ENCODE results near the gene RIC3.
"Not testable (repeated sequence)": the region's sequence is repeated elsewhere in the genome, so short reads cannot be mapped to it uniquely, and the experiment has no call there.

The RIC3 gene

DNA sequence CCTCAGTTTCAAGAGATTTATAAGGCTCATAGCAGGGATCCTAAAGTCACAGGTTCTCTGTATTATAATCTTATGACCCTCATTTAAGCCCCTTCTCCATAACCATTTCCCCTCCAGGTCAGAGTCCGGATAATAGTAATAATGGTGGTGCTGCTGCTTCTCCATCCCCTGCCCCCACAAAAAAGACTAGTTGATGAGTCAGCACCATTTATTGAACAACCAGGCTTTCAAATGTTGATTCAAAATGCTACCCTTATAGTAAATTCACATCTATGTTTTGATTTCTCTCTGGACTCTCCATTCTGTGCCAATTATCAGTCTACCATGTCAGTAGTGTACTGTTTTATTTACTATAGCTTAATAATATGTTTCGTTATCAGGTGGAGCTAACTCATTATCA, 17.6 kb upstream of the RIC3 start:
- no peak for DNase-seq

DNA sequence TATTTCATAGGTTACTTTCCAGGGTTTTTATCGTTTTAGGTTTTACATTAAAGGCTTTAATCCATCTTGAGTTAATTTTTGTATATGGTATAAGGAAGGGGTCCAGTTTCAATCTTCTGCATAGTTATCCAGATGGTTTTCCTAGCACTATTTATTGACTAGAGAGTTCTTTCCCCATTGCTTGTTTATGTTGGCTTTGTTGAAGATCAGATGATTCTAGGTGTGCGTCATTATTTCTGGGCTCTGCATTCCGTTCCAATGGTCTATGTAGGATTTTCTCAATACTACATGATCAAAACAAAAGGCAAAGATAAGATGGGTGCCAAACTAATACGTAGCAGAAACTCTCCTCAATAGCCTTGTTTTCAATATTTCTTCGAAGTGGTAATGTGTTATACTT, 14.3 kb upstream of the RIC3 start:
- no peak for DNase-seq

DNA sequence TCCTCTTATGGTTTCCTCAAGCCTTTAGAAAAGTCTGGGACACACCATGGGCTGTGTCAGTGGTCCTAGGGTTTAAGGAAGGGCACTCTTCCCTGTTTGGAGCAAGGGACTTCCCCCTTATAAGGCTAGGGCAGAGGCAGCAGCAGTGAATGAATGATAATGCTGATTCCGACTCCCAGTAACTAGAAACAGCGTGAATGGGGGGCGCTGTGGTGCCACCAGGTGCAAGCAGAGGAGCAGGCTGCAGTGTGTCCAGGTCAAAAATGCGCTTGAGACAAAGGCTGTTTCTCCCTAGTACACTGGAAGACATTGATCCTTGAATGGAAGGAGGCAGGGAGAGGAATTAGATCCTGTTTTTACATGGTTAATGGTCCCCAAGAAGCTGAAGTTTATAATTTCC, 11.6 kb upstream of the RIC3 start:
- DNase-seq: no peak

DNA sequence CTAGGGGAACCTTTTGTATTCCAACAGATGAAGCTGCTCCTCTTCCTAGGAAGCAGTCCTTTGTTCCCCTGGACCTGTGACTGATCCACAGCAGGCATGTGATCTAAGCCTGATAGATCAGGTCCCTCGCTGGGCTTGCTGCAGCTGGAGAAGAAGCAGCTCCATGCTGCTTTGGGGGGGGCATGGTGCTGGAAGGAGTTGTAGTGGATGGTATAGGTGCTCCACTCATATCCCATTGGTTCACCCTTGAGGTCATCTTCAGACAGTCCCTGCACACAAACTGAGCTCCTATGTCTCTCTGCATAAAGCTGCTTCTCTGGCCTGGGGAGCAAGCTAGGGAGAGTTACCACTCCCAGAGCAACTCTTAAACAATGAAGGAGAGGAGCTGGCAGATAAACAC, 9.5 kb upstream of the RIC3 start:
- no peak for DNase-seq

DNA sequence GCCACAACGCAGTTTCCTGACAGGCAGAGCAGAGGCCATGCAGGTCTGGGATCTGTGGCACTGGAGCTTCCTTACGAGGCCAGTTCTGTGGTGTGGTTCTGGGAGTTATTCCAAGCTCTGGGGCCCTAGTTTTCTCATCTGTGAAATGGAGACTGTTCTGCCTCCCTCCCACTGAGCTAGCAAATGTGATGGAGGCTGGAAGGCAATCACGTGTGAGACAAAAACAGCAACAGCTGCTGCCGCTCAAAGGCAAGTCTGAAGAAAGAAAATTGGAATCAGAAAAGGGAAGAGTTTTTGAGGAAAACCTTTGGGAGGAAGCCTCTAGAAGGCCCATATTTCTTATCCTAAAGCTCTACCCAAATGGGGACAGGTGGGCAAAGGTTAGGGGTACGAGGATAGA, 8.3 kb upstream of the RIC3 start:
- DNase-seq: no peak

DNA sequence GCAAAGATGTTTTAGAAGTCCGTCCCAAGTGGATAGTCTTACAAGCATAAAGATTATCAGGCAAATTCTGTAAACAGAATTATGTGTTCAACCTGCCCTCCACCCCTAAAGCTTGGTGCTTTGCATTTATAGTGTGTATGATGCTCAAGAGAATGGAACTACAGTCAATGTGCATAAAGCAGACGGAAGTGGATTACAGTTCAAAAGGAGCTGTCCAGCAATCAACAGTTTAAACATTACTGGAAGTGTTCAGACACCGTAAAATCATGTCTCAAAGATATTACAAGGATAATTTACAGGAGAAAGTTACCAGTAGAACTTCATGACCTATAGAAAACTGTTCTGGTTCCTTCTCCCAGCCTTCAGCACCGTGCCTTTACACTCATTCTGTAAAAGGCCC, 1.0 kb downstream of the RIC3 start:
- no peak for DNase-seq

DNA sequence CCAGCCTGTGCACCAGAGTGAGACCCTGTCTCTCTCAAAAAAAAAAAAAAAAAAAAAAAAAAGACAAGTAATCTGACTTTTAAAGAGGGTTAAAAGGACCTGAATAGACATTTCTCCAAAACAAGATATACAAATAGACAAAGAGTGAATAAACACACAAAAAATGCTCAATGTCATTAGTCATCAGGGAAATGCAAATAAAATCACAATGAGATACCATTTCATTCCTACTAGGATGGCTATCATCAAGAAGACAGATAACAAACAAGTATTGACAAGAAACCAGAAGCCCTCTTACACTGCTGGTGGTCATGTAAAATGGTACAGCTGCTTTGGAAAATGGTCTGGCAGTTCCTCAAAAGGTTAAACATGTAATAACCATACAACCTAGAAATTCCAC, 4.1 kb downstream of the RIC3 start:
- DNase-seq: no peak

DNA sequence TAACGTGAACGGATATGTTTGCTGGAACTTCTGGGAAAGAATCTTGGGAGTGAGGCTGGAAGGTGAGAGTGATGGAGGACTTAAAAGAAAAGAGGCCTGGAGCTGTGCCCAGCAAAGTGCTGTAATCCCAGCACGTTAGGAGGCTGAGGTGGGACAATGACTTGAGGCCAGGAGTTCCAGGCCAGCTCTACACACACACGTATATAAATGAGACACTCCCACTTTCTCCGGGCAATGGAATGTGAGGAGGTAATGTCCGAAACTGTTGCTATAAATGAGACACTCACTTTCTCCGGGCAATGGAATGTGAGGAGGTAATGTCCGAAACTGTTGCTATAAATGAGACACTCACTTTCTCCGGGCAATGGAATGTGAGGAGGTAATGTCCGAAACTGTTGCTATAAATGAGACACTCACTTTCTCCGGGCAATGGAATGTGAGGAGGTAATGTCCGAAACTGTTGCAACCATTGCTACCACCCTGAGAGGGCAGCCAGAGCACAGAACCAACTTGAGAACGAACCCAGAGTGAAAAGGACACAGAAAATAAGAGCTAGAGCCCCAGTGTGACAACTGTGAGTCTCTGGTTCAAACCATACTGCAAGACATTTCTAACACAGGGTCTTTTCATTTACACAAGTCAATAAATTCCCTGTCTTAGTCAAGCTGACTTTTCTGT, 7.1 kb downstream of the RIC3 start:
- DNase-seq: not testable (repeated sequence)

DNA sequence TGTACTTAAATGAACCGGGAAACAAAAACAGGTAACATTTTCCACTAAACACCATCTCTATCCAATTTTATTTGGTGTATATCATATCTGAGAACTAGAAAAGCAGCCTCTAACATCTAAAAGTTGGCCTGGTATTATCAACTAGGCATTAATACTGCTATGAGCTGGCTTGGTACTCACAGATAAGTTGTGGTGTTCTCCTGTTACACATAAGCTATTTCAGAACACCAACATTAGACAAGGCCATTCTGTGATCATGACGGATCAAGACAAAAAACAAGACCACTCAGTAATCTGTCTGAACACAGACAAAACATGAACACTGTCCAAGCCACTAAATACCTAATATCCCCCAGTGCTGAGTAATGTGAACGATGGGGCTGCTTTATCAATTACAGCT, 11.9 kb downstream of the RIC3 start:
- DNase-seq: no peak

DNA sequence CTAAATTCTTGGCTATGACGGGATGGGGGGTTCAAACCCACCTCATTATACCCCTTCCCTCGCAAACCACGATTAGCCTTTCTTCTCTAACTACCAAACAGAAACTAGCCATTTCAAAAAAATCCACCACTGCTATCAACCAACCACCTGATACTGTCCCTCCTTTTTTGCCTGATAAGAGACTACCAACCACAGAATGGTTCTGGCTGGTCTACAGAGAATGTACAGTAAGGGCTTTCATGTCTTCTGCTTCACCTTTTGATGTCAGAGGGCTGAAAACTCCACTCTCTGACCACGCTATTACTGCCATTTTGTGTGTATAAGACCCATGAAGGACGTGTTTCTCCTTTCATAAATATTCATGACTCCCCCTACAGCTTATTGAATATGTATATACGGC, 19.1 kb downstream of the RIC3 start:
- no peak for DNase-seq

DNA sequence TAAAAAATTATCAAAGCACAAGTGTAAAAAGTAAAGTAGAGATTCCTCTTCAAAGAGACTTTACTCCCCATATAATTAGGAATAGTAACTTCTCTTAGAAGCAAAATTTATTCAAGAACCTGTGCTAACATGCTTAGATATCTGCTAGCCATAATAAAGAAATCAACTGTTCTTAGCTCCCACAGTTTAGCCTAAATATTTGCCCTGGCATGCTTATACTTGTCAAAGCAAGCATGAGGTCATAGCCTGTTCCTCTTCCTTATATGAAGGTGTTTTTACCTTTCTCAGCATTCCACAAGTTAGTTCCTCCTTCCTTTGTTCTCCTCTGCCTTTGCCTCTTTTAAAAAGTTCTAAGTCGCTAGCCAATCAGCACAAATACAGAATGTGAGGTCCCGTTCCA, 30.3 kb downstream of the RIC3 start:
- no peak for DNase-seq

DNA sequence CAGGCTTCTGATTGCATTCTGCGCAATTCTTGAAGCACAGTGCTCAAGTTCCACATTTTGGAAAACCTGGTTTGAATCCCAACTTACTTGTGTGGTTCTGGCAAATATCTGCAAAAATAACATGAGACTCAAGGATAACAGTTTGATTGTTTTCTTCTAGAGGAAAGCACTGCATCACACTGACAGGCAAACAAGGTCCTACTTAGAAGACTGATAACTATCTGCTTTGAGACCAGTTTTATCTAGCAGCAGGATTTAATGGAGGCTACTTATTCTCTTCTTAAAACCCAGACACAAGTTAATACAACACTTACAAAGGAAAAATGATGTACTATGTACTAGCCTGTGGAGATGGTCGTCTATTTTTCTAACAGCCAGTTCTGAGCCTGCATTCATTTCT, 41.4 kb downstream of the RIC3 start:
- no peak for DNase-seq

DNA sequence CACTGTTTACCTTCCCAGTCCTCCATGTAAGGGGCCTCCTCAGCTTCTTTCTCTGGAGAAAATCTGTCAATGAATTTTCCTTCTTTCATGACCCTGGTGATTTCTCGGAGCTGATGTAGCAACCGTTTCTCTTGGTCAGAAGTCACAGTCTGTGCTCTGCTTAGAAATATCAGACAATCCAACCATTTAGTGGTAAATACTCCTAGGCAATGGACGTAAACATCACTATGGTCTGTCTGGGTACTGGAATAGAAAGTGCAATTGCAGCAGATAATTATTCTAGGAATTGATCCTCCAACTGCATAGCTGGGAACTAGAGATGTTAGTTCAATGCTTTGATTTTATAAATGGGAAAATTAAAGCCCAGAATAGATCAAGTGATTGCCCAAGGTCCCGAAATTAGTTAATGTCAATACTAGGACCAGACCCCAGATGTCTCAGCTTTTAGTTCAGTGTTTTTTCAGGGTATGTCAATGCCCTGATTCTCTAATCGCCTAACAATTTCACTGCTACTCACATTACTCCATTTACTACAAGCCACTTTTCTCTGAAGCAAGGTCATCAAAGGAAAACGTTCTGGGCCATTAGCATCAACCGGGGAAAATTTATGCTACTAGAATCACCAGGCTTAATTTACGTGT, 42.1 kb downstream of the RIC3 start:
- DNase-seq: no peak

DNA sequence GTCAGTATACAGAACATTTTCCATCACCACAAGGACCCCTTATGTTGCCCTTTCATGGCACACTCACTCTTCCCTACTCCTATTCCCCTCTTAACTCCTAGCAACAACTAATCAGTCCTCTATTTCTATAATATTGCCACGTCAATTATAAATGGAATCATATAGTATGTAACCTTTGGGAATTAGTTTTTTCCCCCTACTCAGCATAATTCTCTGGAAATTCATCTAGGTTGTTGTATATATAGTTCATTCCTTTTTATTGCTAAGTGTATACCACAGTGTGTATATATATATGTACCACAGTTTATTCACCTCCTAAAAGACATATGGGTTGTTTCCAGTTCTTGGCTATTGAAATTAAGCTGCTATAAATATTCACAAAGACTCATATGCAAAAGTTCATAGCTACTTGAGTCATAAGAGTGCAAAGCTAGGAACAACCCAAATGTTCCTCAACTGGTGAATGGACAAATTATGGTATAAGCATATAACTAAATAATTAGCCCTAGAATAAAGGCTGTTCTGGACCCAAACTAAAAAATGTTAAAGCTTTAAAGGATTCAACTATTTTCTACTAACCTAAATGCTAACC, 46.6 kb downstream of the RIC3 start:
- no peak for DNase-seq

DNA sequence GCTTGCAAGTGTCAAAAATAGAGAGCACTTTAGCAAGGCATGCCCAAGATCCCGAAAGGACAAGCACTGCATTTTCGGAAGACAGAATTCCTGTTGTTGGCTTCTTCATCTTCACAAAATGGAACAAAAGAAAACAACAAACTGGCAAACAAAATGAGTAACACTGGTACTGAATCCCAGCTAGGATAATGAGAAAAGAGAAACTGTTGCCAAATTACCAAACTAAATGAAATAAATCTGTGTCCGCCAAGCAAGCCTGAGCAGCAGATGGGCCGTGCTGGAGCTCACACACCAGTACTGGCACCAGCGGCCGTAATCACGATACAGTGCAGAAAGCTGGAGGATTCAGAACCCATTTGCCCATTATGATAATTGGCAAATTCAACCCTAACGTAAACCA, 57.2 kb downstream of the RIC3 start:
- no peak for DNase-seq

DNA sequence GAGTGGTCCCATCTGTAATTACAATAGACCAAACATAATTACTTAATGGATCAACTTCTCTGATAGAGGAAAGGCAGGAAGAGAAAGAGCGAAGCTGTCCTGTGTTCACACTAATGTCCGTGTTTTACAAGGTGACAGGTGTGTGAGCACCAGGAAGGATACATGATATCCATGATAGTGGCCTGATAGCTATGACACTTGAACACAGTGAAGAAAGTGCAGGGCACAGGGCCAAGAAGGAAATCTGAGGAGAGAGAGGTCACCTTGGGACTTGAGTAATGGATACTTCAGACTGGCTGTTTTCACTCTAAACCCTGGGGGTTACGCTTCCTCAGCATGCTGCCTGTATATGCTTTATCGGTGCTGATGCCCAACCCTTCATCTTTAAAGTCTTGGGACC, 58.4 kb downstream of the RIC3 start:
- no peak for DNase-seq

DNA sequence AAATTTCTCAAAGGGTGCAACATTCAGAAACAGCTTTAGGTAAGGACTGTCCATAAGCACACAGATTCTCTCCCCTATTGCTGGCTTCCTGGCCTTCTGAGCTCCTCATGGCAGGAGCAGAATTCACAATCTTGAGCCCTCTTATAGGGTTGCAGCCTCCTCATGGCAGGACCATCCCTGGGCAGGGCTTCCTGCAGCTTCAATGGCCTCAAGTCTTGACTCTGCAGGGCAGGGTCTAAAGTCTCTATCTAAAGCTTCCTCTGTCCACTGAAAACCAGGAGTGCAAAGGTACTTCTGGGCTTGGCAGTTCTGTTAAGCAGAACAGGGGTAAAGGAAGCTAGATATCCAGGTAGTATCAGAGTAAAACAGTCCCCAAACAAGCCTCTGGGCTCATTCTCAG, 59.1 kb downstream of the RIC3 start:
- DNase-seq: no peak

DNA sequence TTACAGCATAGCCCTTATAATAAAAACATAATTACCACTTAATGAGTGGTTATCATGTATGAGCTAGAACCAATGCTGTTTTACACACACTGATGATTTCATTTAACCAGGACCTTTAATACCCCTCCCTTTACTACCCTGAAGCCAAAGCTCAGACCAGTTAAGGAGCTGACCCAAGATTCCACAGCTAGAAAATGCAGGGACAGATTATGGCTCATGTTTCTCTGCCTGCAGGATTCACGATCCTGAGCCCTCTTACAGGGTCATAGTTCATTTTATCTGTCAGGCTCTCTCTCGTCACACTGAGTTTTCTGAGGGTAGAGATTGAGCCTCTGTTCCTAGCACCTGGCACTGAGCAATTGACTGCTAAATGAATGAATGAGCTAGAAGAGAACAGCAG, 60.4 kb downstream of the RIC3 start:
- no peak for DNase-seq

DNA sequence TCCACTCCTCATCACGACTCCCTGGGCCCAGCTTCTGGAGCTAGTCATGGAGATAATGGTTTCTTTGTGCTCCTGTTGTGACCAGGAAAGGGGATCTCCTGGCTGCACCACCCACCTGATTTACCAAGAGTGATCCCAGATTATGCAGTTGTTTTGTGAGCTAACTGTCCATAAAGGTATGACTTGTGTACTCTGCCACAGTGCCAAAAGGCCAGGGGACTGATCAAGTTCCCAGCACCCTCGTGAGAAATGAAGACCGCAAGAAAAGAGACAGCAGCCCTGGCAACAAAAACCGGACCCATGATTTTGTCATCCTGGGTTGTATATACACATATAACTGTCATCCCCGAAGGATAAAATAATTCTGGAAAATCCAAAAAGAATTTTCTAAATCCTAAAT, 61.2 kb downstream of the RIC3 start:
- DNase-seq: no peak

DNA sequence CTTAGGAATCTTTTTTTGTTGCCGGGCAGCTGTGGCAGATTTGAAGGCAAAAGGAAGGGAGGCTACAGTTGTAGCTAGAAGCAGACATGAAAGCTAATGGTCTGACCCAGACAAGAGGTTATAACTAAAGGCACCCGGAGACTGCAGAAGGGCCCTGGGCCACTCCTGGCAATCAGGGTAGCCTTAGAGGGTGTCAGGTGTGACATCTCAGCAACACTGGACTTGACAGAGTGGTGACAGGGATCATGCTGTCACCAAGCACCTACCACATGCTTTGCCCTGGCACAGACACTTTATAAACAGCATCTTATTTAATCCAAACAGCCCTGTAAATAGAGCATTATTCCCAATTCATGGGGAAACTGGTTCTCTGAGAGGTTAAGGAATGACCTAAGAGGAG, 62.1 kb downstream of the RIC3 start:
- DNase-seq: no peak

DNA sequence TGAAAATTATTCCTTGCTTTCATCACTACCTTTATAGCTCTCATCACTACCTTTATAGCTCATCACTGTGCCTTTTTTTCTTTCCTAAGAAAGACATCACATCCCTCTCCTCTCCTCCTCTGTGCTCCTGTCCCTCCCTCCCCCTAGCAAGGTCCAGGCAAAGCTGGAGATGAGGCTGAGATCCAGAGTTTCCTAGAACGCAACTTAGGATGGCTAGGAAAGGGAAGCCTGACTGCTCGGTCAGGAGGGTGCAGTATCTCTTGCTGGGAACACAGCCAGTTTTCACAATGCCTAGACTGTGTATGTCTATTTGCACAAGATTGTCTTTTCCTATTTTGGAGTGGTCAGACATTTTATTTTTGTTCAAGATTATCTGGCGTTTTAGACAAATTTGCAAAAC, 63.2 kb downstream of the RIC3 start:
- no peak for DNase-seq

DNA sequence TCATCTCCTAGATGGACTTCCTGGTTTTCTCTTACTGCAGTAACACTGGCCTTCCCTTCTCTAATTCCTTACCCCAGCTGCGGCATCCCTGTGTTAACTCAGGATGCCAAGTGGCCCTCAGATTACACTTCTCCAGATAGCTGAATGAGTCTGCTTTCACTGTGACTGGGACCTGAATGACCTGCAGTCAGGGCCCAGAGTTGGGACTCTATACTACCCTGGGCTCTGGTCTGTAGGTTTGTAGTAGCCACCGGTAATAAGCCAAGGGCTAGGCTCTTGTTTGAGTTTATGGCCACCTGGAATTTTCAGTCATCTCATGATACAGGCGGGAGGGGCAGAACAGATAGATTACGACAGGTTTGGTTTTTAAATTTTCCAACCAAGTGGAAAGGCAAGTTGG, 63.7 kb downstream of the RIC3 start:
- DNase-seq: no peak

DNA sequence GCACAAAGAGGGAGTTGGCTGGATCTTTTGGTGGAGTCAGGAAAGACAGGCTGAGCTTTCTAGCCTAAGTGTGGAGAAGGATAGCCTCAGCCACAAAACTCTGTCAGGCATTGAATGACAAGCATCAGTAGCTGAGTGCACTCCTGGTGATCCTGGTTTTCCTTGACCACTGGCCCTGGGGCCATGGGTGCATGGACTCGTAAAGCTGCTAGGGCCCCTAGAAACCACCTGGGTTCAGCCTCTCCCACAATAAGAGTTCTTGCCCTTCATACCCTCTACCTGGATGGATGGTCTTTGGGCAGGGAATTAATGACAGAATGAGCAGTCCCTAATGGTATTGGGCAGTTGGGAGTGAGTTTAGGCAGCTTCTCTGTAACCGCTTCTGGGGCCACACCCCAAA, 64.9 kb downstream of the RIC3 start:
- no peak for DNase-seq

DNA sequence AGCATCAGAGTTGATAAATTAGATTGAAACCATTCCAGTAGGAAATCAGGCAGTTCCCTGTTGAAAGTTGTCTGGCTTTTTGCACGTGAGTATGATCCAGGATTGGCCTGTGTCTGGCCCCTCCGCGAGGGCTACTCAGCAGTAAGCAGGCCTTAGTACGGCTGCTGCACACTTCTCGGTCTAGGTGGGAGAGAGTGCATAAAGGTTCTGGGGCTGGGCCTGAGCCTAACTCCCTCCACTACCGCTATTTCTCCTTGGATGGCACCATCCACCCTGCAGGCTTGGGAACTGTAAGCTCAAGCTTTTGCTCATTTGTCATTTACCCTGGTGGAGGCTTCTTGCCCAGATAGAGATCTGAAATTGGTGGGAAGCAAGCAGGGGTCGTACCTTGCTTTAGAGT, 65.9 kb downstream of the RIC3 start:
- DNase-seq: no peak
